NCI-H446 (cell line): Measurements from ENCODE around the gene DAZ2.
"Not testable (repeated sequence)": the region's sequence is repeated elsewhere in the genome, so short reads cannot be mapped to it uniquely, and the experiment has no call there.

ENCODE experiments used
- DNase-seq, 2 experiments: peaks; one replicate each; lab custom pipeline; 2025; lab: John Stamatoyannopoulos, UW

The DAZ2 gene, protein sequence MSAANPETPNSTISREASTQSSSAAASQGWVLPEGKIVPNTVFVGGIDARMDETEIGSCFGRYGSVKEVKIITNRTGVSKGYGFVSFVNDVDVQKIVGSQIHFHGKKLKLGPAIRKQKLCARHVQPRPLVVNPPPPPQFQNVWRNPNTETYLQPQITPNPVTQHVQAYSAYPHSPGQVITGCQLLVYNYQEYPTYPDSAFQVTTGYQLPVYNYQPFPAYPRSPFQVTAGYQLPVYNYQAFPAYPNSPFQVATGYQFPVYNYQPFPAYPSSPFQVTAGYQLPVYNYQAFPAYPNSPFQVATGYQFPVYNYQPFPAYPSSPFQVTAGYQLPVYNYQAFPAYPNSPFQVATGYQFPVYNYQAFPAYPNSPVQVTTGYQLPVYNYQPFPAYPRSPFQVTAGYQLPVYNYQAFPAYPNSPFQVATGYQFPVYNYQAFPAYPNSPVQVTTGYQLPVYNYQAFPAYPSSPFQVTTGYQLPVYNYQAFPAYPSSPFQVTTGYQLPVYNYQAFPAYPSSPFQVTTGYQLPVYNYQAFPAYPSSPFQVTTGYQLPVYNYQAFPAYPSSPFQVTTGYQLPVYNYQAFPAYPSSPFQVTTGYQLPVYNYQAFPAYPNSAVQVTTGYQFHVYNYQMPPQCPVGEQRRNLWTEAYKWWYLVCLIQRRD

DNA sequence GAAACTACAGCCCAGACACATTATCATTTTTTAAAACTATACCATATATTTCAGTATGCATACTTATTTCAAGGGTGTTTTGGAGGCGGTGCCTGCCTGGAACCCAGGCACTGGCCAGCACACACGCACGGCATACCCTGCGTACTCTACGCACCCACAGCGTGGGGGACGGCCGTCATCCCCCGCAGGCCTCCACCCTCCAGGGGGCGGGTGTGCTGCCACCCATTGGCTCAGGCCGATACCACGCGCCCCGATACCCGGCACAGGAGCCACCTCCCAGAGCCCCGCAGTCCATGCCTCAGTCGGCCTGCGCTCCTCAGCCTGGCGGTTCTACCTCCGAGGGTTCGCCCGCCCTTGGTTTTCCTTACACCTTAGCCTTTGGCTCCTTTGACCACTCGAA lies at the start of gene DAZ2:
Gene DAZ2 (plus strand): TSS at position 301 of the 400 bp plus-strand sequence. CDS start 208 bp downstream, outside the sequence.
- not testable (repeated sequence) for DNase-seq

DNA sequence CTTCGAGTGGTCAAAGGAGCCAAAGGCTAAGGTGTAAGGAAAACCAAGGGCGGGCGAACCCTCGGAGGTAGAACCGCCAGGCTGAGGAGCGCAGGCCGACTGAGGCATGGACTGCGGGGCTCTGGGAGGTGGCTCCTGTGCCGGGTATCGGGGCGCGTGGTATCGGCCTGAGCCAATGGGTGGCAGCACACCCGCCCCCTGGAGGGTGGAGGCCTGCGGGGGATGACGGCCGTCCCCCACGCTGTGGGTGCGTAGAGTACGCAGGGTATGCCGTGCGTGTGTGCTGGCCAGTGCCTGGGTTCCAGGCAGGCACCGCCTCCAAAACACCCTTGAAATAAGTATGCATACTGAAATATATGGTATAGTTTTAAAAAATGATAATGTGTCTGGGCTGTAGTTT lies 20.4 kb upstream of the DAZ2 start, which contains the start of gene DAZ1:
Gene DAZ1 (minus strand): TSS at position 101 of the 400 bp plus-strand sequence. CDS start 208 bp downstream, outside the sequence.
- not testable (repeated sequence) for DNase-seq

DNA sequence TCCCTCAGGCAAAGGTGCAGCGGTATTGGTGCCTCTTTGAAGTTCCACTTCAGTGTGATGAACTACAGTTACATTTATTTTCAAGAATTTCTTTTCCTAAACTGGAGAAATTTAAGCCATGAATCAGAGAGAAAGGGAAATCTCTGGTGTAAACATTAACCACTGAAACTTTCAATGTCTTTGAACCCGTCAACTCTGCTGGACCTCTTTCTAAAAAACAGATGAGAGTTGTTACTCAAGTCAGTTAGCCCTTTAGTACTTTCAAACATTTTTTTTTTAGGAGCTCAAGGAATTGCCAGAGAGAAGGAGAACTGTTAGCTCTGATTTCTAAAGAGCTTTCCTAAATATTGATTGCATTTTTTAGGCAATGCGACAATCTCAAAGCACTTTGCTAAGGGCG lies 11.9 kb upstream of the DAZ2 start:
- not testable (repeated sequence) for DNase-seq

DNA sequence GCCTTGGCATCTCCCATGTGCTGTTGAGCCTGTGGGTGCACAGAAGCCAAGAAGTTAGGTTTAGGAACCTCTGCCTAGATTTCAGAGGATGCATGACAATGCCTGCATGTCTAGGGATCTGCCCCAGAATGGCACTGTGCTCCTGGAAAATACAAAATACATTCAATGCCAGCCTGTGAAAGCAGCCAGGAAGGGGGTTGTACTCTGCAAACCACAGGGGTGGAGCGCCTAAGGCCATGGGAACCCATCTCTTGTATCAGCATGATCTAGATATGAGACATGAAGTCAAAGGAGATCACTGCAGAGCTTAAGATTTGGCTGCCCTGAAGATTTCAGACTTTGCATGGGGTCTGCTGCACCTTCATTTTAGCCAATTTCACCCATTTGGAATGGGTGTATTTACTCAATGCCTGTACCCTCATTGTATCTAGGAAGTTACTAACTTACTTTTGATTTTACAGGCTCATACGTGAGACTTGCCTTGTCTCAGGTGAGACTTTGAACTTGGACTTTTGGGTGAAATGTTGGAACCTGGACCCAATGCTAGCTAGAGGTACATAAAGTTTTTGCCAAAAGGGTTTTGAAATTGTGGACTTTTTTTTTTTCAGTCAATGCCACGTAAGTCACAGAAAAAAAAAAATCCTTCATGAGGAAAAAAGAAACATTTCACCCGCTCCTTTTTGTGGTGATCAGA lies 9.4 kb upstream of the DAZ2 start:
- DNase-seq = not testable (repeated sequence)

DNA sequence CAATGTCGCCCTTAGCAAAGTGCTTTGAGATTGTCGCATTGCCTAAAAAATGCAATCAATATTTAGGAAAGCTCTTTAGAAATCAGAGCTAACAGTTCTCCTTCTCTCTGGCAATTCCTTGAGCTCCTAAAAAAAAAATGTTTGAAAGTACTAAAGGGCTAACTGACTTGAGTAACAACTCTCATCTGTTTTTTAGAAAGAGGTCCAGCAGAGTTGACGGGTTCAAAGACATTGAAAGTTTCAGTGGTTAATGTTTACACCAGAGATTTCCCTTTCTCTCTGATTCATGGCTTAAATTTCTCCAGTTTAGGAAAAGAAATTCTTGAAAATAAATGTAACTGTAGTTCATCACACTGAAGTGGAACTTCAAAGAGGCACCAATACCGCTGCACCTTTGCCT lies 8.7 kb upstream of the DAZ2 start:
- not testable (repeated sequence) for DNase-seq
